Neural progenitor cell (in vitro differentiated cells): ENCODE data around the gene TLE5. TPM values are rescaled to one million over a fixed set of nuclear protein-coding genes. Genes with fewer than 3 reads are reported as not detected.
A peak's percentile ranks its signal among the peaks of the same experiment; 100 is the strongest.

Experiments
- DNase-seq: peaks from one replicate; pipeline ENCODE4 v3.0.0-alpha.2; 2016; ENCODE audit warnings: low spot score
- H2AFZ ChIP-seq: fragments of 200-600 bp; sonication (generic); replicated peaks from 2 replicates; pipeline ENCODE4 v1.6.1; 2016; ENCODE audit warnings: antibody characterized with exemption
- H3F3A ChIP-seq: fragments of 200-600 bp; sonication (generic); 2 replicates; pipeline ENCODE4 v1.6.1; 2016; ENCODE audit warnings: antibody characterized with exemption, low read depth
- H3K27ac ChIP-seq: fragments of 200-600 bp; sonication (generic); 2 replicates; pipeline ENCODE4 v1.5.1; 2016; ENCODE audit warnings: mild to moderate bottlenecking
- H3K27me3 ChIP-seq: fragments of 200-600 bp; sonication (generic); 2 replicates; pipeline ENCODE4 v1.6.1; 2016; ENCODE audit warnings: mild to moderate bottlenecking, moderate library complexity
- H3K36me3 ChIP-seq: fragments of 200-600 bp; sonication (generic); 2 replicates; pipeline ENCODE4 v1.5.1; 2016
- H3K4me1 ChIP-seq: fragments of 200-600 bp; sonication (generic); 2 replicates; pipeline ENCODE4 v1.6.1; 2016; ENCODE audit warnings: mixed run types
- H3K4me2 ChIP-seq: fragments of 200-600 bp; sonication (generic); 2 replicates; pipeline ENCODE4 v1.6.1; 2016
- H3K4me3 ChIP-seq: fragments of 200-600 bp; sonication (generic); 2 replicates; pipeline ENCODE4 v1.5.1; 2016
- H3K79me2 ChIP-seq: fragments of 200-600 bp; sonication (generic); 2 replicates; pipeline ENCODE4 v1.6.1; 2016; ENCODE audit warnings: low read depth
- H3K9ac ChIP-seq: fragments of 200-600 bp; sonication (generic); 2 replicates; pipeline ENCODE4 v1.6.1; 2016
- H3K9me3 ChIP-seq: fragments of 200-600 bp; sonication (generic); 2 replicates; pipeline ENCODE4 v1.5.1; 2016; ENCODE audit warnings: low read depth
- H4K20me1 ChIP-seq: fragments of 200-600 bp; sonication (generic); 2 replicates; pipeline ENCODE4 v1.6.1; 2016; ENCODE audit warnings: low read depth
- H3K27ac Mint-ChIP-seq: 3 replicates; pipeline ENCODE4 v1.8.0; 2021; ENCODE audit warnings: mixed read lengths
- H3K27me3 Mint-ChIP-seq: 2 replicates; pipeline ENCODE4 v1.8.0; 2022; ENCODE audit warnings: low read depth, mild to moderate bottlenecking, inconsistent platforms, moderate library complexity, mixed read lengths; ENCODE audit not compliant: insufficient read depth
- H3K36me3 Mint-ChIP-seq: 3 replicates; pipeline ENCODE4 v1.8.0; 2021; ENCODE audit warnings: mixed read lengths
- H3K4me1 Mint-ChIP-seq: 3 replicates; pipeline ENCODE4 v1.8.0; 2021; ENCODE audit warnings: mixed read lengths
- H3K4me3 Mint-ChIP-seq: 3 replicates; pipeline ENCODE4 v1.8.0; 2021; ENCODE audit warnings: mild to moderate bottlenecking, moderate library complexity, mixed read lengths
- H3K9me3 Mint-ChIP-seq: 3 replicates; pipeline ENCODE4 v1.8.0; 2020; ENCODE audit warnings: mixed read lengths
- CTCF ChIP-seq: fragments of 200-600 bp; sonication (generic); IDR thresholded peaks from 2 replicates; pipeline ENCODE4 v1.5.1; 2017; ENCODE audit warnings: antibody characterized with exemption, mild to moderate bottlenecking
- EZH2 ChIP-seq: fragments of 200-600 bp; sonication (generic); IDR thresholded peaks from 2 replicates; pipeline ENCODE4 v1.6.1; 2017; ENCODE audit warnings: antibody characterized with exemption, mild to moderate bottlenecking, moderate library complexity
- EZH2phosphoT487 ChIP-seq: fragments of 200-600 bp; sonication (generic); IDR thresholded peaks from 2 replicates; pipeline ENCODE4 v1.6.1; 2017; ENCODE audit warnings: antibody characterized with exemption
- total RNA-seq: library from RNA; depleted of rRNA; stranded (reverse); fragments of >200 nt; gene quantifications from 2 replicates; pipeline ENCODE4 v1.2.3, GENCODE V29; 2015; ENCODE audit warnings: low replicate concordance

TLE5 gene
- total RNA-seq, 1 donor from 2014 or later: 54.6 TPM

GRCh38 chr19:3035542-3036118, 26.7 kb downstream of the TLE5 start:
- H3K27me3 ChIP-seq: peaks cover 83% of the 10 kb centered on the region
- Mint-ChIP-seq H3K36me3 (no peaks in the 10 kb centered on the region), H3K27me3 (peaks cover 76% of the 10 kb centered on the region), H3K27ac (peak overlapping the region; percentile 24), H3K9me3 (peaks cover 2% of the 10 kb centered on the region), H3K4me1 (peaks cover 31% of the 10 kb centered on the region), H3K4me3 (peak overlapping the region; percentile 84)
- DNase-seq: peak; percentile 99
- H3K27ac ChIP-seq: peak overlapping the region; percentile 27
- peak overlapping the region; percentile 56 for H3K4me3 ChIP-seq
- TF ChIP-seq EZH2: no peak
- peak overlapping the region; percentile 75 for H3K4me2 ChIP-seq
- H4K20me1 ChIP-seq: peaks cover 17% of the 10 kb centered on the region
- peaks cover 17% of the 10 kb centered on the region for H3K4me1 ChIP-seq
- H3K9me3 ChIP-seq: no peaks in the 10 kb centered on the region
- H3K9ac ChIP-seq: no peak overlapping the region
- H3F3A ChIP-seq: peaks cover 21% of the 10 kb centered on the region
- no peaks in the 10 kb centered on the region for H3K36me3 ChIP-seq
- H3K79me2 ChIP-seq: no peaks in the 10 kb centered on the region
- H2AFZ ChIP-seq: peak overlapping the region; percentile 84

- Histone ChIP-seq H2AFZ (no peak overlapping the region), H3K9me3 (no peaks in the 10 kb centered on the region), H3K27ac (no peak overlapping the region), H3K79me2 (no peaks in the 10 kb centered on the region), H3K4me3 (peak overlapping the region; percentile 40), H3K36me3 (no peaks in the 10 kb centered on the region), H3K9ac (no peak overlapping the region), H3K27me3 (peaks cover 83% of the 10 kb centered on the region), H3K4me1 (peaks cover 17% of the 10 kb centered on the region), H4K20me1 (peaks cover 23% of the 10 kb centered on the region), H3F3A (peaks cover 27% of the 10 kb centered on the region), H3K4me2 (peak overlapping the region; percentile 75)
- H3K9me3 Mint-ChIP-seq: peaks cover 5% of the 10 kb centered on the region
- peaks cover 76% of the 10 kb centered on the region for H3K27me3 Mint-ChIP-seq
- H3K4me1 Mint-ChIP-seq: peaks cover 34% of the 10 kb centered on the region
- H3K27ac Mint-ChIP-seq: no peak overlapping the region
- no peaks in the 10 kb centered on the region for H3K36me3 Mint-ChIP-seq
- peak overlapping the region; percentile 84 for H3K4me3 Mint-ChIP-seq
- peak; percentile 62 for DNase-seq
- TF ChIP-seq EZH2 (peak; percentile 47), EZH2phosphoT487 (no peak), CTCF (no peak)
These were observed 27.4 kb downstream of the TLE5 start for GRCh38 chr19:3034656-3035541.

- Histone ChIP-seq H3K36me3 (no peaks in the 10 kb centered on the region), H4K20me1 (peaks cover 26% of the 10 kb centered on the region), H3K4me1 (peaks cover 20% of the 10 kb centered on the region), H3K4me3 (peak overlapping the region; percentile 40), H3K27ac (no peak overlapping the region), H3K79me2 (no peaks in the 10 kb centered on the region), H3K9ac (no peak overlapping the region), H3K27me3 (peaks cover 83% of the 10 kb centered on the region), H2AFZ (no peak overlapping the region), H3K9me3 (no peaks in the 10 kb centered on the region), H3F3A (peaks cover 27% of the 10 kb centered on the region), H3K4me2 (peak overlapping the region; percentile 75)
- H3K36me3 Mint-ChIP-seq: no peaks in the 10 kb centered on the region
- no peak for DNase-seq
- no peak for TF ChIP-seq EZH2phosphoT487
- TF ChIP-seq EZH2: no peak
- TF ChIP-seq CTCF: no peak
- peaks cover 32% of the 10 kb centered on the region for H3K4me1 Mint-ChIP-seq
- H3K27ac Mint-ChIP-seq: no peak overlapping the region
- peaks cover 76% of the 10 kb centered on the region for H3K27me3 Mint-ChIP-seq
- H3K4me3 Mint-ChIP-seq: peak overlapping the region; percentile 84
- H3K9me3 Mint-ChIP-seq: peaks cover 5% of the 10 kb centered on the region
These were observed 28.0 kb downstream of the TLE5 start for GRCh38 chr19:3034406-3034655.
